ENCODE results near the gene ENGASE. TPM values are rescaled to one million over a fixed set of nuclear protein-coding genes. Genes with fewer than 3 reads are reported as not detected.

The ENGASE gene
- total and polyA plus RNA-seq, 2 experiments from 2014 or later = 5.1 to 8.4 TPM

GRCh38 chr17:79079421-79080200 lies 5.0 kb downstream of the ENGASE start:
- Histone ChIP-seq H3K9me2 (ENCODE audit: insufficient read depth) (no peaks in the 10 kb centered on the region), H3F3A (ENCODE audit: insufficient read depth) (no peaks in the 10 kb centered on the region), H3K36me3 (ENCODE audit: low read depth) (no peaks in the 10 kb centered on the region), H4K20me1 (ENCODE audit: insufficient read depth) (no peaks in the 10 kb centered on the region), H2AFZ (no peak overlapping the region), H3K79me2 (ENCODE audit: insufficient read depth) (no peaks in the 10 kb centered on the region), H3K4me2 (ENCODE audit: unreplicated experiment) (no peak overlapping the region), H3K4me1 (ENCODE audit: insufficient read depth) (no peaks in the 10 kb centered on the region), H3K9me3 (ENCODE audit: low read depth) (no peaks in the 10 kb centered on the region), H3K9ac (no peak overlapping the region), H3K27ac (no peak overlapping the region), H3K27me3 (replicated peaks; ENCODE audit: insufficient read depth) (no peaks in the 10 kb centered on the region), H3K4me3 (no peak overlapping the region)
- no peak for DNase-seq
- TF ChIP-seq EZH2 (IDR thresholded peaks at IDR 0.05; ENCODE audit: insufficient read depth, poor library complexity, severe bottlenecking) = no peak
- TF ChIP-seq EZH2phosphoT487 (IDR thresholded peaks at IDR 0.05; ENCODE audit: insufficient read depth, low read depth) = no peak
- WGBS, 2 experiments (ENCODE audit: low coverage in 1 of 2, low lambda C conversion rate in 2 of 2, missing lambda C conversion rate in 2 of 2) = 91 to 95% methylated on average over 22 of the region's 22 CpGs
- in situ Hi-C loops (cut with MboI) = no loop called here

- Histone ChIP-seq H2AFZ (no peak overlapping the region), H3K9me2 (ENCODE audit: insufficient read depth) (no peaks in the 10 kb centered on the region), H3K4me3 (no peak overlapping the region), H3K36me3 (ENCODE audit: low read depth) (no peaks in the 10 kb centered on the region), H3F3A (ENCODE audit: insufficient read depth) (no peaks in the 10 kb centered on the region), H3K27me3 (replicated peaks; ENCODE audit: insufficient read depth) (no peaks in the 10 kb centered on the region), H3K79me2 (ENCODE audit: insufficient read depth) (no peaks in the 10 kb centered on the region), H3K4me1 (ENCODE audit: insufficient read depth) (no peaks in the 10 kb centered on the region), H4K20me1 (ENCODE audit: insufficient read depth) (no peaks in the 10 kb centered on the region), H3K27ac (no peak overlapping the region), H3K9ac (no peak overlapping the region), H3K4me2 (ENCODE audit: unreplicated experiment) (no peak overlapping the region), H3K9me3 (ENCODE audit: low read depth) (no peaks in the 10 kb centered on the region)
- in situ Hi-C loops (cut with MboI) = no loop called here
- DNase-seq = no peak
- TF ChIP-seq EZH2phosphoT487 (IDR thresholded peaks at IDR 0.05; ENCODE audit: insufficient read depth, low read depth) = no peak
- TF ChIP-seq EZH2 (IDR thresholded peaks at IDR 0.05; ENCODE audit: insufficient read depth, poor library complexity, severe bottlenecking) = no peak
- 96 to 97% methylated on average over 18 of the region's 18 CpGs for WGBS, 2 experiments (ENCODE audit: low coverage in 1 of 2, low lambda C conversion rate in 2 of 2, missing lambda C conversion rate in 2 of 2)
Observed at GRCh38 chr17:79080349-79080748, 5.7 kb downstream of the ENGASE start.

GRCh38 chr17:79080761-79081290 lies 6.2 kb downstream of the ENGASE start:
- H3K79me2 ChIP-seq (ENCODE audit: insufficient read depth) = no peaks in the 10 kb centered on the region

GRCh38 chr17:79081571-79082276 lies 7.1 kb downstream of the ENGASE start:
- Histone ChIP-seq H3K4me3 (no peak overlapping the region), H3K4me2 (ENCODE audit: unreplicated experiment) (no peak overlapping the region), H4K20me1 (ENCODE audit: insufficient read depth) (no peaks in the 10 kb centered on the region), H3K27ac (no peak overlapping the region), H3F3A (ENCODE audit: insufficient read depth) (no peaks in the 10 kb centered on the region), H3K4me1 (ENCODE audit: insufficient read depth) (no peaks in the 10 kb centered on the region), H3K36me3 (ENCODE audit: low read depth) (no peaks in the 10 kb centered on the region), H3K9ac (no peak overlapping the region), H2AFZ (no peak overlapping the region), H3K79me2 (ENCODE audit: insufficient read depth) (no peaks in the 10 kb centered on the region), H3K9me2 (ENCODE audit: insufficient read depth) (no peaks in the 10 kb centered on the region), H3K27me3 (replicated peaks; ENCODE audit: insufficient read depth) (no peaks in the 10 kb centered on the region), H3K9me3 (ENCODE audit: low read depth) (no peaks in the 10 kb centered on the region)
- in situ Hi-C loops (cut with MboI) = no loop called here
- 82 to 83% methylated on average over 20 of the region's 20 CpGs for WGBS, 2 experiments (ENCODE audit: low coverage in 1 of 2, low lambda C conversion rate in 2 of 2, missing lambda C conversion rate in 2 of 2)
- no peak for TF ChIP-seq EZH2phosphoT487 (IDR thresholded peaks at IDR 0.05; ENCODE audit: insufficient read depth, low read depth)
- TF ChIP-seq EZH2 (IDR thresholded peaks at IDR 0.05; ENCODE audit: insufficient read depth, poor library complexity, severe bottlenecking) = no peak
- DNase-seq = no peak

More at GRCh38 chr17:79080761-79081290, 6.2 kb downstream of the ENGASE start:
- H3K27ac ChIP-seq = no peak overlapping the region
- H3K4me3 ChIP-seq = no peak overlapping the region
- in situ Hi-C loops (cut with MboI) = no loop called here
- H3F3A ChIP-seq (ENCODE audit: insufficient read depth) = no peaks in the 10 kb centered on the region
- no peak overlapping the region for H3K4me2 ChIP-seq (ENCODE audit: unreplicated experiment)
- no peaks in the 10 kb centered on the region for H4K20me1 ChIP-seq (ENCODE audit: insufficient read depth)
- H3K27me3 ChIP-seq (replicated peaks; ENCODE audit: insufficient read depth) = no peaks in the 10 kb centered on the region
- no peak for TF ChIP-seq EZH2 (IDR thresholded peaks at IDR 0.05; ENCODE audit: insufficient read depth, poor library complexity, severe bottlenecking)
- TF ChIP-seq EZH2phosphoT487 (IDR thresholded peaks at IDR 0.05; ENCODE audit: insufficient read depth, low read depth) = no peak
- no peaks in the 10 kb centered on the region for H3K9me3 ChIP-seq (ENCODE audit: low read depth)
- no peaks in the 10 kb centered on the region for H3K36me3 ChIP-seq (ENCODE audit: low read depth)
- WGBS, 2 experiments (ENCODE audit: low coverage in 1 of 2, low lambda C conversion rate in 2 of 2, missing lambda C conversion rate in 2 of 2) = 94% methylated on average over 9 to 17 of the region's 17 CpGs
- H3K9me2 ChIP-seq (ENCODE audit: insufficient read depth) = no peaks in the 10 kb centered on the region
- no peak overlapping the region for H3K9ac ChIP-seq
- DNase-seq = no peak
- no peak overlapping the region for H2AFZ ChIP-seq
- H3K4me1 ChIP-seq (ENCODE audit: insufficient read depth) = no peaks in the 10 kb centered on the region
